AG08395 (cell line): ENCODE data around the gene EWSR1.

ENCODE experiments used
- DNase-seq: peaks from one replicate; pipeline ENCODE4 v3.0.0; 2012; ENCODE audit warnings: mixed read lengths, low spot score

Gene EWSR1

GRCh38 chr22:29320546-29320945 is 52.5 kb downstream of the EWSR1 start:
- DNase-seq, result no peak

- DNase-seq, result no peak
Measured at GRCh38 chr22:29323641-29324040, 55.6 kb downstream of the EWSR1 start.

GRCh38 chr22:29325356-29325755 is 57.3 kb downstream of the EWSR1 start:
- no peak for DNase-seq

GRCh38 chr22:29325785-29326315 is 57.8 kb downstream of the EWSR1 start:
- DNase-seq, result no peak

GRCh38 chr22:29326481-29326880 is 58.4 kb downstream of the EWSR1 start:
- no peak for DNase-seq

- no peak for DNase-seq
Measured at GRCh38 chr22:29327089-29327764, 59.2 kb downstream of the EWSR1 start.

- DNase-seq, result no peak
Measured at GRCh38 chr22:29328055-29328454, 60.0 kb downstream of the EWSR1 start.

- DNase-seq, result no peak
Measured at GRCh38 chr22:29328566-29329500, 60.8 kb downstream of the EWSR1 start.

- DNase-seq, result no peak
Measured at GRCh38 chr22:29329581-29329980, 61.5 kb downstream of the EWSR1 start.

- DNase-seq, result no peak
Measured at GRCh38 chr22:29330291-29330690, 62.2 kb downstream of the EWSR1 start.

GRCh38 chr22:29330753-29331152 is 62.7 kb downstream of the EWSR1 start:
- no peak for DNase-seq

GRCh38 chr22:29331213-29331612 is 63.1 kb downstream of the EWSR1 start:
- DNase-seq, result no peak

- no peak for DNase-seq
Measured at GRCh38 chr22:29331658-29332300, 63.7 kb downstream of the EWSR1 start.

GRCh38 chr22:29332886-29333496 is 64.9 kb downstream of the EWSR1 start:
- no peak for DNase-seq

- no peak for DNase-seq
Measured at GRCh38 chr22:29334148-29334547, 66.1 kb downstream of the EWSR1 start.

- no peak for DNase-seq
Measured at GRCh38 chr22:29334696-29335344, 66.8 kb downstream of the EWSR1 start.

GRCh38 chr22:29335656-29336055 is 67.6 kb downstream of the EWSR1 start:
- DNase-seq, result no peak

- no peak for DNase-seq
Measured at GRCh38 chr22:29336751-29337490, 68.9 kb downstream of the EWSR1 start.

- DNase-seq, result no peak
Measured at GRCh38 chr22:29337631-29338284, 69.7 kb downstream of the EWSR1 start.

- no peak for DNase-seq
Measured at GRCh38 chr22:29338398-29338797, 70.3 kb downstream of the EWSR1 start.
